Activated naive CD8-positive, alpha-beta T cell (primary cell): ENCODE data around the gene MICAL1.

Source experiments
- H3K27ac Mint-ChIP-seq: one replicate; pipeline ENCODE4 v1.8.0; 2021; ENCODE audit warnings: mixed read lengths
- H3K27me3 Mint-ChIP-seq: one replicate; pipeline ENCODE4 v1.8.0; 2021; ENCODE audit warnings: mixed read lengths
- H3K36me3 Mint-ChIP-seq: one replicate; pipeline ENCODE4 v1.8.0; 2021; ENCODE audit warnings: mixed read lengths
- H3K4me1 Mint-ChIP-seq: one replicate; pipeline ENCODE4 v1.8.0; 2021; ENCODE audit warnings: low read depth, mixed read lengths
- H3K4me3 Mint-ChIP-seq: one replicate; pipeline ENCODE4 v1.8.0; 2021; ENCODE audit warnings: mild to moderate bottlenecking, mixed read lengths
- H3K9me3 Mint-ChIP-seq: one replicate; pipeline ENCODE4 v1.8.0; 2021; ENCODE audit warnings: low read depth, mixed read lengths

MICAL1 gene, protein sequence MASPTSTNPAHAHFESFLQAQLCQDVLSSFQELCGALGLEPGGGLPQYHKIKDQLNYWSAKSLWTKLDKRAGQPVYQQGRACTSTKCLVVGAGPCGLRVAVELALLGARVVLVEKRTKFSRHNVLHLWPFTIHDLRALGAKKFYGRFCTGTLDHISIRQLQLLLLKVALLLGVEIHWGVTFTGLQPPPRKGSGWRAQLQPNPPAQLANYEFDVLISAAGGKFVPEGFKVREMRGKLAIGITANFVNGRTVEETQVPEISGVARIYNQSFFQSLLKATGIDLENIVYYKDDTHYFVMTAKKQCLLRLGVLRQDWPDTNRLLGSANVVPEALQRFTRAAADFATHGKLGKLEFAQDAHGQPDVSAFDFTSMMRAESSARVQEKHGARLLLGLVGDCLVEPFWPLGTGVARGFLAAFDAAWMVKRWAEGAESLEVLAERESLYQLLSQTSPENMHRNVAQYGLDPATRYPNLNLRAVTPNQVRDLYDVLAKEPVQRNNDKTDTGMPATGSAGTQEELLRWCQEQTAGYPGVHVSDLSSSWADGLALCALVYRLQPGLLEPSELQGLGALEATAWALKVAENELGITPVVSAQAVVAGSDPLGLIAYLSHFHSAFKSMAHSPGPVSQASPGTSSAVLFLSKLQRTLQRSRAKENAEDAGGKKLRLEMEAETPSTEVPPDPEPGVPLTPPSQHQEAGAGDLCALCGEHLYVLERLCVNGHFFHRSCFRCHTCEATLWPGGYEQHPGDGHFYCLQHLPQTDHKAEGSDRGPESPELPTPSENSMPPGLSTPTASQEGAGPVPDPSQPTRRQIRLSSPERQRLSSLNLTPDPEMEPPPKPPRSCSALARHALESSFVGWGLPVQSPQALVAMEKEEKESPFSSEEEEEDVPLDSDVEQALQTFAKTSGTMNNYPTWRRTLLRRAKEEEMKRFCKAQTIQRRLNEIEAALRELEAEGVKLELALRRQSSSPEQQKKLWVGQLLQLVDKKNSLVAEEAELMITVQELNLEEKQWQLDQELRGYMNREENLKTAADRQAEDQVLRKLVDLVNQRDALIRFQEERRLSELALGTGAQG

DNA sequence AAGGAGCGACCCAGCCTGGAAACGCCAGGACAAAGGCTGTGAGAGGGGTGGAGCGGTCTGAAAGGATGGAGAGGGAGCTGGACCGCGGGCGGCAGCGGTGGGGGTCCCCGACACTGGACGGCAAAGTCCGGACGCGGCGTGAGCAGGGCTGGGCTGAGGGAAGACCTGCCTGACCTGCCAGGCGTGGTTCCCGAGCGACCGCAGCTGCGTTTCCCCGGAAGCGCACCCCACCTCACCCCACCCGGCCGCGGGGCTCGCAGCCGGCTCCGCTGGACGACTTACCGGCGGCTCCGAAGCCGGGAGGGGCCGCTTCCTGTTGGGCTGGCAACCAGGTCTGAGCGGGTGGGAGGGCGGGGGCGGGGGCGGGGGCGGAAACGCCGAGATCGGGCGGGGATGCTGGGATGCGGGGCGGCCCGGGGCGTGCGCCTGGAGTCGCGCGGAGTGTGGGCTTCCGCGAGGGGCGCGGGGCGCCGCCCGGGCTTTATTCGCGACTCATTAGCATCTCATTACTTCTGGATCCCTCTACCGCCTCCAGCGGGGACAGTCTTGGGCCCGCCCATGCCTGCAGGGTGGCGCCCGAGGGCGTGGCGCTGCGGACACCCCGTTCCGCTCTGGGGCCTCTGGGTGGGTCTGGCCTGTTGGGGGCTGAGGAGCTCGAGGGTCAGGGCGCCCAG, at the start of gene MICAL1:
Gene MICAL1 (minus strand): TSS at position 336 of the 674 bp plus-strand sequence. CDS start 1,576 bp downstream, outside the sequence.
- Mint-ChIP-seq H3K27ac (peak within 1 kb of the TSS; percentile 90), H3K36me3 (peaks cover 4% of the 10 kb centered on the region), H3K27me3 (no peaks in the 10 kb centered on the region), H3K9me3 (no peaks in the 10 kb centered on the region), H3K4me3 (peak within 1 kb of the TSS; percentile 94), H3K4me1 (peaks cover 64% of the 10 kb centered on the region)

- Mint-ChIP-seq H3K27me3 (no peaks in the 10 kb centered on the region), H3K4me1 (no peaks in the 10 kb centered on the region), H3K36me3 (peaks cover 3% of the 10 kb centered on the region)
Observed at GRCh38 chr6:109503327-109504224, 48.0 kb upstream of the MICAL1 start.

GRCh38 chr6:109498936-109499335, 43.4 kb upstream of the MICAL1 start:
- Mint-ChIP-seq H3K4me1 (peaks cover 7% of the 10 kb centered on the region), H3K27ac (no peak overlapping the region), H3K4me3 (no peak overlapping the region), H3K9me3 (no peaks in the 10 kb centered on the region), H3K27me3 (no peaks in the 10 kb centered on the region), H3K36me3 (peaks cover 3% of the 10 kb centered on the region)

More at GRCh38 chr6:109503327-109504224, 48.0 kb upstream of the MICAL1 start:
- Mint-ChIP-seq H3K9me3 (no peaks in the 10 kb centered on the region), H3K4me3 (no peak overlapping the region), H3K27ac (no peak overlapping the region)

- no peaks in the 10 kb centered on the region for H3K27me3 Mint-ChIP-seq
- no peak overlapping the region for H3K27ac Mint-ChIP-seq
- peaks cover 3% of the 10 kb centered on the region for H3K36me3 Mint-ChIP-seq
- peaks cover 7% of the 10 kb centered on the region for H3K4me1 Mint-ChIP-seq
- H3K9me3 Mint-ChIP-seq, result no peaks in the 10 kb centered on the region
- no peak overlapping the region for H3K4me3 Mint-ChIP-seq
Observed at GRCh38 chr6:109498052-109498451, 42.5 kb upstream of the MICAL1 start.

DNA sequence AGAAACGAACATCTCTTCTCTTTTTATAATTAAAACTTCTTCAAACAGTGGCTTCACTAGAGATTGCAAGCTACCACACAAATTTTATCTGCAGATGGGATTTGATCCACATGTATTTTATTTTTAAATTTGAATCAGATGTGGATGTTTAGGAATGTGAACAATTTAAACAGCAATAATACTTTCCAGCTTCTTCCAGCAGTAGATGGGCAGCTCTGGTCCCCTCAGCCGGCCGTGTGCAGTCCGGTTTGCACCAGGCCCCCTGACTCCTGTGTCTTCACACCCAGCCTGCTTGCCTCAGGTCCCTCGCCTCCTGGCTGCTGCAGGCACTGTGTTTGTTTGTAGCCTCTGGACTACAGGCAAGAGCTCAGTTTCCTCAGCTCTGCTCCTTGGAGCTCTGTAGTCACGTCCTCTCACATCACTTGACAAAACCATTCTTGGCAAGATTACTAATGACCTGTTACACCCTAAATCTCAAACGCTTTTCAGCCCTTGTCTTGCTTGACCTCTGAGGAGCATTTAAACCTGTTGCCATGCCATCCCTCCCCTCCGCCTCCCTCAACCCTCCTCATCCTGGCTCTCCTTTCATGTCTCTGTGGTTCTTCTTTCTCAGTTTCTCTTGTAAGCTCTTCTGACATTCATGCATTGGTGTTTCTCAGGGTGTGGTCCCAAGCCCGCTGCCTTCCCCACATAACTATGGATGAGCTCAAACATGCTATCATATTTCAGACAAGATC, 40.6 kb upstream of the MICAL1 start:
- Mint-ChIP-seq H3K27me3 (no peaks in the 10 kb centered on the region), H3K36me3 (no peaks in the 10 kb centered on the region), H3K27ac (no peak overlapping the region), H3K4me1 (peaks cover 16% of the 10 kb centered on the region), H3K9me3 (no peaks in the 10 kb centered on the region), H3K4me3 (no peak overlapping the region)

DNA sequence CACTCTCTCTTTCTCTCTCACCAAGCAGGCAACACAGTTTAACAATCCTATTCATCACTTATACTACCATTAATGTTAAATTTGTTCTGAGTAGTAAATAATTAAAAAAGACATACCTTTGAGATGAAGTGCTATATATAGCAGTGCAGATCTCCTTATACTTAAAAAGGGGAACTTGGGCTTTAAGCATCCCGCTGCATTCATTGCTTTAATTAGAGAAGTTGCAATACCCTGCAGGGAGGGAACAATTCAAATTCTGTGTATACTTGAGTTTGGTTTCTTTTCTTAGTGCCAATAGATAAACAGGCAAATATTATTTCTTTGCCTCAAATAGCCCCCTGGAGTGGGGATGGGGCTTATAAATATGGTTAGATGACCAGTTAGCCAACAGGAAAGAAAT, 38.3 kb upstream of the MICAL1 start:
- no peaks in the 10 kb centered on the region for H3K27me3 Mint-ChIP-seq
- peaks cover 28% of the 10 kb centered on the region for H3K4me1 Mint-ChIP-seq
- no peak overlapping the region for H3K27ac Mint-ChIP-seq

GRCh38 chr6:109491207-109491938, 35.8 kb upstream of the MICAL1 start:
- peak overlapping the region; percentile 25 for H3K4me3 Mint-ChIP-seq
- H3K27ac Mint-ChIP-seq, result peak overlapping the region; percentile 61
- no peaks in the 10 kb centered on the region for H3K9me3 Mint-ChIP-seq
- H3K4me1 Mint-ChIP-seq, result peaks cover 23% of the 10 kb centered on the region
- H3K36me3 Mint-ChIP-seq, result no peaks in the 10 kb centered on the region
- no peaks in the 10 kb centered on the region for H3K27me3 Mint-ChIP-seq

More for the DNA sequence above, 38.3 kb upstream of the MICAL1 start:
- H3K36me3 Mint-ChIP-seq, result no peaks in the 10 kb centered on the region
- no peaks in the 10 kb centered on the region for H3K9me3 Mint-ChIP-seq
- H3K4me3 Mint-ChIP-seq, result no peak overlapping the region

- Mint-ChIP-seq H3K4me3 (no peak overlapping the region), H3K27ac (no peak overlapping the region), H3K4me1 (peaks cover 21% of the 10 kb centered on the region), H3K9me3 (no peaks in the 10 kb centered on the region), H3K27me3 (no peaks in the 10 kb centered on the region), H3K36me3 (no peaks in the 10 kb centered on the region)
Observed at GRCh38 chr6:109490713-109491112, 35.1 kb upstream of the MICAL1 start.

GRCh38 chr6:109488001-109488400, 32.4 kb upstream of the MICAL1 start:
- no peaks in the 10 kb centered on the region for H3K36me3 Mint-ChIP-seq
- no peaks in the 10 kb centered on the region for H3K27me3 Mint-ChIP-seq
- H3K9me3 Mint-ChIP-seq, result no peaks in the 10 kb centered on the region
- no peak overlapping the region for H3K4me3 Mint-ChIP-seq
- H3K27ac Mint-ChIP-seq, result no peak overlapping the region
- peaks cover 26% of the 10 kb centered on the region for H3K4me1 Mint-ChIP-seq

DNA sequence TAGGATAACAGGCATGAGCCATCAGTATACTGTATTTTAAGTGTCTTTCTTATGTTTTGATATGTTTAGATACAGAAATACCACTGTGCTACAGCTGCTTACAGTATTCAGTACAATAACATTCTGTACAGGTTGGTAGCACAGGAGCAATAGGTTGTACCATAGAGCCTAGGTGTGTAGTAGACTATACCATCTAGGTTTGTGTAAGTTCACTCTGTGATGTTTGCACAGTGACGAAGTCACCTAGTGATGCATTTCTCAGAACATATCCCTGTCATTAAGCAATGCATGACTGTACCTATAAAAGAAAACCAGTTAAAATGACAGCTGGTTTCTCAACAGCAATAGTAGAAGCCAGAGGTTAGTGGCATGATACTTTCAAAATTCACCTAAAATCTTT, 30.5 kb upstream of the MICAL1 start:
- Mint-ChIP-seq H3K27me3 (no peaks in the 10 kb centered on the region), H3K4me3 (no peak overlapping the region), H3K9me3 (no peaks in the 10 kb centered on the region), H3K4me1 (peaks cover 28% of the 10 kb centered on the region), H3K36me3 (peaks cover 9% of the 10 kb centered on the region), H3K27ac (no peak overlapping the region)

DNA sequence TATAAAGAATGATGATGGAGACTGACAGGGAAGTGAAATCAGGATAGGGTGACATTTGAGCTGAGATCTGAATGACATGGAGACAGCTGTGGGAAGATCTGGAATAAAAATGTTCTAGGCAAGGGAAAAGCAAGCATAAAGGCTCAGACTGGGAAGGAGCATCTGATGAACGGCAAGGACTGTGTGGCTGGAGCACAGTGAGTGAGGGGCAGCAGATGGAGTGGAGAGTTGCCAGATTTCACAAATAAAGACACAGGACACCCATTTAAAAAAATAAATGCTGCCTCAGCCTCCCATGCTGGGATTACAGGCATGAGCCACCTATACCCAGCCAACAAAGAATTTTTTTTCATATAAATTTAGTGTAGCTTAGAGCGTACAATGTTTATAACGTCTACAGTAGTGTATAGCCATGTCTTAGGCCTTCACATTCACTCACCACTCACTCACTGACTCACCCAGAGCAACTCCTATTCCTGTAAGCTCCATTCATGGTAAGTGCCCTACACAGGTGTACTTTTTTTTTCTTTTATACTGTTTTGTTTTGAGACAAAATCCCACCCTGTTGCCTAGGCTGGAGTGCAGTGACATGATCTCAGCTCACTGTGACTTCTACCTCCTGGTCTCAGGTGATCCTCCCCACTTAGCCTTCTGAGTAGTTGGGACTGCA, 29.8 kb upstream of the MICAL1 start:
- no peaks in the 10 kb centered on the region for H3K27me3 Mint-ChIP-seq
- peaks cover 13% of the 10 kb centered on the region for H3K36me3 Mint-ChIP-seq
- no peaks in the 10 kb centered on the region for H3K9me3 Mint-ChIP-seq
- peaks cover 28% of the 10 kb centered on the region for H3K4me1 Mint-ChIP-seq
- no peak overlapping the region for H3K27ac Mint-ChIP-seq
- H3K4me3 Mint-ChIP-seq, result no peak overlapping the region

GRCh38 chr6:109484122-109484521, 28.6 kb upstream of the MICAL1 start:
- H3K27ac Mint-ChIP-seq, result no peak overlapping the region
- no peaks in the 10 kb centered on the region for H3K9me3 Mint-ChIP-seq
- peaks cover 33% of the 10 kb centered on the region for H3K4me1 Mint-ChIP-seq
- peaks cover 17% of the 10 kb centered on the region for H3K36me3 Mint-ChIP-seq
- peak overlapping the region; percentile 89 for H3K4me3 Mint-ChIP-seq
- H3K27me3 Mint-ChIP-seq, result no peaks in the 10 kb centered on the region
